ENCODE data around the gene CPEB2.

CPEB2 gene

DNA sequence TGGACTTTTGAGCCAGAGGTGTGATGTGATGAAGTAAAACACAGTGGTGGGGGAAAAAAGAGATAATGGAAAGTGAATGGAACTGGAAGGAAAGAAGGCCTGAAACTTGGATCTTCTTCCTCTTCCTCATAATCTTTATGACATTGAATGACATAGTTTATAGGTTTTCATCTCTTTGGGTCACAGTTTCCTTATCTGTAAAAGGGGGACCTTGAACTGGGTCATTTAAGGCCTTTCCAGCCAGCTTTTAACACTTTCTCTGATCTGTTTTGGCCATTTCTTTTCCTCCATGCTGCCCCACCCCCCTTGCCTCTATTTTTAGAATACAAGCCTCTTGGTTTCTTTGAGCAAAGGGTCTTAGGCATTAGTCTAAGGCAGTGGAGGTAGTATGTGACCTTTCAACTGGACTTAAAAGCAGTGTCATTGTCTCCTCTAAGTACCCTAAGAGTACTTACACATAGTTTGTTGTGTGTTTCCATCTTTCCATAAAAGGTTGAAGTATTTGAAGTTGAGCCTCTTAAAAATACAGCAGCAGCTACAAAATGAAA lies 7.8 kb downstream of the CPEB2 start:
- no peaks in the 10 kb centered on the region for H3K9me3 ChIP-seq (ENCODE audit: control insufficient read depth, low read length)
- no peak overlapping the region for H3K4me3 ChIP-seq (ENCODE audit: extremely low read depth, insufficient read depth, low read length, poor library complexity, severe bottlenecking)
- no peak overlapping the region for H3K27ac ChIP-seq (ENCODE audit: low read depth, low read length, severe bottlenecking)
- H3K4me1 ChIP-seq (ENCODE audit: control insufficient read depth, insufficient read depth, low read length, poor library complexity, severe bottlenecking), result peaks cover 12% of the 10 kb centered on the region
- H3K36me3 ChIP-seq (ENCODE audit: control insufficient read depth, insufficient read depth, low read length), result peaks cover 5% of the 10 kb centered on the region

DNA sequence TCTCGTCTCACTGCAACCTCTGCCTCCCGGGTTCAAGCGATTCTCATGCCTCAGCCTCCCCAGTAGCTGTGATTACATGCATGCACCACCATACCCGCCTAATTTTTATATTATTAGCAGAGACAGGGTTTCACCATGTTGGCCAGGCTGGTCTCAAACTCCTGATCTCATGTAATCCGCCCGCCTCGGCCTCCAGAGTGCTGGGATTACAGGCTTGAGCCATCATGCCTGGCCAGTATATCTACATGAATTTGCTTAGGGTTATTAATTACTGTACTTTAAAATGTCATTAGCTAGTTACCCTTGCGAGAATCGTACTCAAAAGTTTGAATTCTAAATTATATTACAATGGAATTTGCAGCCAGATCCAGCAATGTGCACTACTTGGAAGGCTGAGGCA lies 8.9 kb downstream of the CPEB2 start:
- H3K4me1 ChIP-seq (ENCODE audit: control insufficient read depth, insufficient read depth, low read length, poor library complexity, severe bottlenecking), result peaks cover 6% of the 10 kb centered on the region

DNA sequence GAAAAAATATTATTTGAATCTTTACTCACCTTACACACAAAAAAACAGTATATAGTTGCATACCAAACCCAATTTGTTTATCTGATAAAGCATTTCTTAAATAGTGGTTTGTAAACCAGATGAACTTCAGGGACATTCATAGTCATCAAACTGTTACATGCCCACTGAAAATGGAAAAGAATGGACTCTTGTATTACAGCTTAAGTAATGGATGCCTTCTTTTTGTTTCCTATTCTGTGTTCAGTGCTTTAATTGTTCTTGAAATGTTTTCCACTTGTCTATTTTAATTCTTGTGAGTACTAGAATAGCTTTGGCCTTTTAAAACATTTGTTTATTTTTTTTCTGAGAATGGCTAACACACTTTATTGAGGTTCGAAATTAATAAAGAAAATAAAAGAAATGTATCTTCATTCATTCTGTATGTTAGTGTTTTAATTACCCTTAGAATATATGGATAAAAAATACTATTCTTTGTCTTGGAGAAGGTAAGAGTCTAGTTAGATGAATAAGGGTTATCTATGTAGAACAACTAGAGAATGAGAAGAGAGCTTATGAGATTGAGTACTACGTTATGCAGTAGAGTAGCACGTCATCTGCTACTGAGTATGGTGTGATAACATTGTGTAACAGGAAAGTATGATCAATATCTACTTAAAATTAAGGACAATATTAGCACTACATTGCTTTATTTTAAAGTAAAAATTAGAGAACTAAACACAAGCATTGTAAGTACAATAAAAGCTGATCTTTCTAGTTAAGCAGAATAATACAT lies 9.9 kb downstream of the CPEB2 start:
- Histone ChIP-seq H3K27ac (ENCODE audit: low read depth, low read length, severe bottlenecking) (no peak overlapping the region), H3K4me1 (ENCODE audit: control insufficient read depth, insufficient read depth, low read length, poor library complexity, severe bottlenecking) (peaks cover 6% of the 10 kb centered on the region), H3K36me3 (ENCODE audit: control insufficient read depth, insufficient read depth, low read length) (peaks cover 7% of the 10 kb centered on the region), H3K9me3 (ENCODE audit: control insufficient read depth, low read length) (no peaks in the 10 kb centered on the region), H3K4me3 (ENCODE audit: extremely low read depth, insufficient read depth, low read length, poor library complexity, severe bottlenecking) (no peak overlapping the region)
- WGBS, 2 experiments (ENCODE audit: insufficient coverage in 2 of 2), result 100% methylated on average over 1 of the region's 3 CpGs; no CpG with 5 or more reads in 1 of the 2 experiments

More for the DNA sequence above, 8.9 kb downstream of the CPEB2 start:
- no peaks in the 10 kb centered on the region for H3K9me3 ChIP-seq (ENCODE audit: control insufficient read depth, low read length)
- 87 to 94% methylated on average over 4 to 7 of the region's 9 CpGs for whole genome bisulfite sequencing, 2 experiments (ENCODE audit: insufficient coverage in 2 of 2)
- H3K36me3 ChIP-seq (ENCODE audit: control insufficient read depth, insufficient read depth, low read length), result peaks cover 7% of the 10 kb centered on the region
- H3K27ac ChIP-seq (ENCODE audit: low read depth, low read length, severe bottlenecking), result no peak overlapping the region
- no peak overlapping the region for H3K4me3 ChIP-seq (ENCODE audit: extremely low read depth, insufficient read depth, low read length, poor library complexity, severe bottlenecking)

DNA sequence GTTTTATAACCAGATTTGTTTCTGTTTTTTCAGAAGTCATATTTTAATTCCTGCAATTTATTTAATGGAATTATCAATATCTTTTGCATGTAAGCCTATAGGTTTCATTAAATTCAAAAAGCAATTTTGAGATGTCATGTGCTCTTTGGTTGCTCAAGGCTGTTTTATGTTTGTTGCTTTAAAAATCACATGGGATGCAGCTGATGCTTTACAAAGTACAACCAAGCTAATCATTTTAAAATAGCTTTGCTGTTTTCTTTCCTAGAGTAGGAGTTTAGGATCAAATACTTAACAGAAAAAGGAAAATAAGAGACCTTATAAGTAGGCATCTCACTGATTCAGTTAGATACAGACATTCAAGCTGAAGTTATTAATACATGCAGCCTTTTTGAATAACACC lies 11.3 kb downstream of the CPEB2 start:
- H3K4me3 ChIP-seq (ENCODE audit: extremely low read depth, insufficient read depth, low read length, poor library complexity, severe bottlenecking), result no peak overlapping the region
- no peaks in the 10 kb centered on the region for H3K9me3 ChIP-seq (ENCODE audit: control insufficient read depth, low read length)
- peaks cover 6% of the 10 kb centered on the region for H3K4me1 ChIP-seq (ENCODE audit: control insufficient read depth, insufficient read depth, low read length, poor library complexity, severe bottlenecking)
- peaks cover 7% of the 10 kb centered on the region for H3K36me3 ChIP-seq (ENCODE audit: control insufficient read depth, insufficient read depth, low read length)
- H3K27ac ChIP-seq (ENCODE audit: low read depth, low read length, severe bottlenecking), result no peak overlapping the region

DNA sequence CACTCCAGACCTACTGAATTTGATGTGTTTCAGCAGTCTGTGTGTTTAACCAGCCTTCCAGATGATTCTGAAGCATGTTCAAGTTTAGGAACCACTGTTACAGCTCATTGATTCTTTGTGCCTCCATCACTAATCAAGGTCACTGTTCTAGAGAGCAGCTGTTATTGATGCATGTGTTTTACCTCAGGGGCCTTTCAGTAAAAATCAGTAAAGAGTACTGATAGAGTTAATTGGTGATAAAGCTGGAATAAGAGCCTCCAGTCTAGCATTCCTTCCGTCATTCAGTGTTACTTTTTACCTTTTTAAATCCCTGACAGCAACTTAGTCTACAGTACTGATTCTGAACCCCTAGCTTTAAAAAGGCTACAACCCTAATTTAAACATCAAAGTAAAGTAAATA lies 12.9 kb downstream of the CPEB2 start:
- Histone ChIP-seq H3K9me3 (ENCODE audit: control insufficient read depth, low read length) (no peaks in the 10 kb centered on the region), H3K4me3 (ENCODE audit: extremely low read depth, insufficient read depth, low read length, poor library complexity, severe bottlenecking) (no peak overlapping the region), H3K36me3 (ENCODE audit: control insufficient read depth, insufficient read depth, low read length) (peaks cover 12% of the 10 kb centered on the region), H3K27ac (ENCODE audit: low read depth, low read length, severe bottlenecking) (no peak overlapping the region), H3K4me1 (ENCODE audit: control insufficient read depth, insufficient read depth, low read length, poor library complexity, severe bottlenecking) (peaks cover 2% of the 10 kb centered on the region)
- no CpG with 5 or more reads among the region's 1 CpG for WGBS, 2 experiments (ENCODE audit: insufficient coverage in 2 of 2)

DNA sequence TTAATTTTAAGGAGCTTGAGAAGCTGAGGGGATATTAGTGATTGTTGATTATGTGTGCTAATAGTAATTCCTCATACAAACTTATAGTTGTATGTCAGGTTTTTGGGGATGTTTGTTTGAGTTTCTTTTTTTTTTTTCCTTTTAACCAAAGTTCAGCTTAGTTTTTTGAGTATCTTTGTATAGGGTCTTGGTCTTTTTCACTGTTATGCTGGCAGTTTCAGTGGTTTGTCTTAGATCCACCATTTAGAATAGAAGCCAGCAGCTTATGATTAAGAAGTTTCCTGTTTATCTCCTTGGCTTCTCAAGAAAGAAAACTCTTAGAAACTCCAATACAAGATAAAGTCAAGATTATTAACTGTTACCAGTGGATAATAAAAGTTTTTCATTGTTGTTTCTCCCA lies 16.1 kb downstream of the CPEB2 start:
- Histone ChIP-seq H3K9me3 (ENCODE audit: control insufficient read depth, low read length) (no peaks in the 10 kb centered on the region), H3K36me3 (ENCODE audit: control insufficient read depth, insufficient read depth, low read length) (peaks cover 9% of the 10 kb centered on the region), H3K4me3 (ENCODE audit: extremely low read depth, insufficient read depth, low read length, poor library complexity, severe bottlenecking) (no peak overlapping the region), H3K27ac (ENCODE audit: low read depth, low read length, severe bottlenecking) (no peak overlapping the region), H3K4me1 (ENCODE audit: control insufficient read depth, insufficient read depth, low read length, poor library complexity, severe bottlenecking) (no peaks in the 10 kb centered on the region)

DNA sequence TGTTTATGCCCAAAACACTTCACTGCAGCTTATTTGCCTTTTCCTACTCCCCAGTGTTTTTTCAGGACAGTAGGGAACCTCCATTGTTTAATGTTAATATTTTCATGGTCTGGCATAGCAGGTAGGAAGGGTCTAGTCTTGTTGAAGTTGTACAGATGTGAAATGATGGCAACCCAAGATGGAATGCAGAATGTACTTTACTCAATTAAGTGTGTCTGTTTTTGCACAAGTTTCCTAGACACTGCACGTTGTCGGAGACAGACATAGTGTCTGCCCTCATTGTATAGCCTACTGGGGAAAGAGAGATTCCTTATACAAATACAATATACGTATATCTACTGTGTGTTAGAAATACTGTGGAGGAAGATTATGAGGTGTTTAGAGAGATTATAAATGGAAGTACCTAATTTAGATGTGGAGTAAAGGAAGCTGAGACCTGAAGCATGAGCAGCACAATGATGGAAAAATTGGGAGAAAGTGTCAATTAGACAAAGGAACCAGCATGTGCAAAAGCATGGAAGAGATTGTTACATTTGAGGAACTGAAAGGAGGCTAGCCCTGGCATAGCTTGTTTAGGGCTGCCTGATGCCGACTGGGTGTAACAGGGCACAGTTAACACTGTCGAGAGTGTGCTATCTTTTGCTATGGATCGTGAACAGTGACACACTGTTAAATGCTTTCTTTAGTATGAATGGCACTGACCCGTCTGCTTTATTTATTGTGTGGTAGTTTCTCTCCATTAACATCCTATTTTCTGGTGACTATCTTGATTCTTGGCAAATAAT lies 18.4 kb downstream of the CPEB2 start:
- no peak overlapping the region for H3K27ac ChIP-seq (ENCODE audit: low read depth, low read length, severe bottlenecking)
- no peaks in the 10 kb centered on the region for H3K4me1 ChIP-seq (ENCODE audit: control insufficient read depth, insufficient read depth, low read length, poor library complexity, severe bottlenecking)
- H3K9me3 ChIP-seq (ENCODE audit: control insufficient read depth, low read length), result no peaks in the 10 kb centered on the region
- no peak overlapping the region for H3K4me3 ChIP-seq (ENCODE audit: extremely low read depth, insufficient read depth, low read length, poor library complexity, severe bottlenecking)
- peaks cover 5% of the 10 kb centered on the region for H3K36me3 ChIP-seq (ENCODE audit: control insufficient read depth, insufficient read depth, low read length)
- 89 to 100% methylated on average over 1 to 2 of the region's 7 CpGs for WGBS, 2 experiments (ENCODE audit: insufficient coverage in 2 of 2)

DNA sequence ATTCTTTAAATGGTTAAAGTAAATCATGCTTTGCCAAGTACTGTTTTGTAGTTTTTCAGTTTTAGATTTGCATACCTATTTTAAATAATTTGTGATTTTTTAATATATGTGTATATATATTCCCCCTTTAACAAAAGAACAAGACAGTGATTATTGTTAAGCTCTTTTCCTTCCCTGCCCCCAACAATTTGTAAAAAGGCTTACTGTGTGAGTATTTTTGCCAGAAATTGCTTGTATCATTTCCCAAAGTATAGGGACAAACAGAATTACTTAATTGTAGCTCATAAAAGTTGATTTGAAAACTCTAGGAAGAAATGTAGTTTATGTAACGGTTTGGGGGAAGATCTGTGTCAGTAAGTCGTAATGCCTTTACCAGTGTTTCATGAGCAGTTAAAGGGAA lies 19.0 kb downstream of the CPEB2 start:
- 36 to 100% methylated on average over 1 to 2 of the region's 2 CpGs for WGBS, 2 experiments (ENCODE audit: insufficient coverage in 2 of 2)
- Histone ChIP-seq H3K36me3 (ENCODE audit: control insufficient read depth, insufficient read depth, low read length) (peaks cover 5% of the 10 kb centered on the region), H3K9me3 (ENCODE audit: control insufficient read depth, low read length) (no peaks in the 10 kb centered on the region), H3K4me1 (ENCODE audit: control insufficient read depth, insufficient read depth, low read length, poor library complexity, severe bottlenecking) (no peaks in the 10 kb centered on the region), H3K4me3 (ENCODE audit: extremely low read depth, insufficient read depth, low read length, poor library complexity, severe bottlenecking) (no peak overlapping the region), H3K27ac (ENCODE audit: low read depth, low read length, severe bottlenecking) (no peak overlapping the region)

DNA sequence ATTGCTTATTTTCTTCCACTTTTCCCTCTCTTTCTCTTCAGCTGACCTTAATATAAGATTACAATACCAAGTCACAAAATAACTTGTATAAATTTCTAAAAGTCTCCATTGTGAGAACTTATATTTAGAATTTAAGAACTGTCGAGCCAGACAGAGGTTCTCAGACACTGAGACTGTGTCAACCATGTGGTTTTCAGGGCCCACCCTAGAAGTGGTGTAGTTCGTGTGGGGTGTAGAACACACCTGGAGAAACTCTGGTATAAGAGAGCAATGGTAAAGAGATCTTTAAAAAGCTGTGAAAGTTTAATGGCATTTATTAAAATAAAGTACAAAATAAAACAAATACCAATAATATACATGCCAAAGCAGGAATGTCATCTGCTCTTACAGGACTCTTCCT lies 19.7 kb downstream of the CPEB2 start:
- Histone ChIP-seq H3K4me1 (ENCODE audit: control insufficient read depth, insufficient read depth, low read length, poor library complexity, severe bottlenecking) (no peaks in the 10 kb centered on the region), H3K36me3 (ENCODE audit: control insufficient read depth, insufficient read depth, low read length) (peaks cover 5% of the 10 kb centered on the region), H3K9me3 (ENCODE audit: control insufficient read depth, low read length) (no peaks in the 10 kb centered on the region), H3K27ac (ENCODE audit: low read depth, low read length, severe bottlenecking) (no peak overlapping the region), H3K4me3 (ENCODE audit: extremely low read depth, insufficient read depth, low read length, poor library complexity, severe bottlenecking) (no peak overlapping the region)
- 100% methylated on average over 1 of the region's 2 CpGs for WGBS, 2 experiments (ENCODE audit: insufficient coverage in 2 of 2)

DNA sequence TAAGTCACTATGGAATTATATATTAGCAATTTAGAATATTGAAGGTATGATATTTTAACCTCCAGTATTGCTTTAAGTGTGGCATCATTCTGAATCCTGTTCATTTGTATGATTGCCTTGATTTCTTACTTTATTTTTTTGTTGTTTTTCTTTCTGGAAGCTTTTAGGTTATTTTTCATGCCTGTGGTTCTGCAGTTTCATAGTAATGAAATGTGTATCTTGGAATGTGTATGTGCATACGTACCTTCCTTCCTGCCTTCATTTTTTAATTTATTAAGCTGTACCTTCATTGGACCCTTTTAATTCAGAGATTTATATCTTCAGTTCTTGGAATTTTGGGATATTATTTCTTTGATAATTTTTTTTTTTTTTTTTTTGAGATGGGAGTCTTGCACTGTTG lies 22.1 kb downstream of the CPEB2 start:
- Histone ChIP-seq H3K27ac (ENCODE audit: low read depth, low read length, severe bottlenecking) (no peak overlapping the region), H3K36me3 (ENCODE audit: control insufficient read depth, insufficient read depth, low read length) (peaks cover 5% of the 10 kb centered on the region), H3K9me3 (ENCODE audit: control insufficient read depth, low read length) (no peaks in the 10 kb centered on the region), H3K4me1 (ENCODE audit: control insufficient read depth, insufficient read depth, low read length, poor library complexity, severe bottlenecking) (no peaks in the 10 kb centered on the region), H3K4me3 (ENCODE audit: extremely low read depth, insufficient read depth, low read length, poor library complexity, severe bottlenecking) (no peak overlapping the region)
- WGBS, 2 experiments (ENCODE audit: insufficient coverage in 2 of 2), result no CpG with 5 or more reads among the region's 1 CpG

DNA sequence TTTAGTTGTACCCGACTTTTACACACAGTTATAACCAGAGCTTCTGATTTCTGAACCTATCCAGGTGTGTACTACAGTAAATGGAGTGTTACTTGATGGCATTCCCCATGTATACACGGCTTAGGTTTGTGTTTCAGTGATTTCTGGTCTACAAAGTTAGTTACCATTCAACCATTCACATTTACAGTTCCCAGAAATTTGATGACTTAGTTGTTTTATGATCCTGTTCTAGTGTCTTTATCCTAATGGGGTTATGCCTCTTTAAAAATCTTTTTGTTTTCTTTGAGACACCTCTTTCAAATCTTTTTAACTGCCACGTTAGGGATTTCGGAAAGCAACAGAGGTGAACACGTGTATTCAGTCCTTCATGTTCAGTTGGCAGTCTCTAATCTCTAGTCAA lies 23.4 kb downstream of the CPEB2 start:
- Histone ChIP-seq H3K9me3 (ENCODE audit: control insufficient read depth, low read length) (no peaks in the 10 kb centered on the region), H3K4me3 (ENCODE audit: extremely low read depth, insufficient read depth, low read length, poor library complexity, severe bottlenecking) (no peak overlapping the region), H3K27ac (ENCODE audit: low read depth, low read length, severe bottlenecking) (no peak overlapping the region), H3K36me3 (ENCODE audit: control insufficient read depth, insufficient read depth, low read length) (no peaks in the 10 kb centered on the region), H3K4me1 (ENCODE audit: control insufficient read depth, insufficient read depth, low read length, poor library complexity, severe bottlenecking) (no peaks in the 10 kb centered on the region)
- 98% methylated on average over 4 of the region's 5 CpGs; no CpG with 5 or more reads in 1 of the 2 experiments for WGBS, 2 experiments (ENCODE audit: insufficient coverage in 2 of 2)

Measured in mesodermal cell (in vitro differentiated cells).